ENCODE measurements around the gene C1orf35. TPM values are rescaled to one million over a fixed set of nuclear protein-coding genes. Genes with fewer than 3 reads are reported as not detected.

C1orf35 gene
- total RNA-seq, 1 donor from 2014 or later, result 2.4 TPM

DNA sequence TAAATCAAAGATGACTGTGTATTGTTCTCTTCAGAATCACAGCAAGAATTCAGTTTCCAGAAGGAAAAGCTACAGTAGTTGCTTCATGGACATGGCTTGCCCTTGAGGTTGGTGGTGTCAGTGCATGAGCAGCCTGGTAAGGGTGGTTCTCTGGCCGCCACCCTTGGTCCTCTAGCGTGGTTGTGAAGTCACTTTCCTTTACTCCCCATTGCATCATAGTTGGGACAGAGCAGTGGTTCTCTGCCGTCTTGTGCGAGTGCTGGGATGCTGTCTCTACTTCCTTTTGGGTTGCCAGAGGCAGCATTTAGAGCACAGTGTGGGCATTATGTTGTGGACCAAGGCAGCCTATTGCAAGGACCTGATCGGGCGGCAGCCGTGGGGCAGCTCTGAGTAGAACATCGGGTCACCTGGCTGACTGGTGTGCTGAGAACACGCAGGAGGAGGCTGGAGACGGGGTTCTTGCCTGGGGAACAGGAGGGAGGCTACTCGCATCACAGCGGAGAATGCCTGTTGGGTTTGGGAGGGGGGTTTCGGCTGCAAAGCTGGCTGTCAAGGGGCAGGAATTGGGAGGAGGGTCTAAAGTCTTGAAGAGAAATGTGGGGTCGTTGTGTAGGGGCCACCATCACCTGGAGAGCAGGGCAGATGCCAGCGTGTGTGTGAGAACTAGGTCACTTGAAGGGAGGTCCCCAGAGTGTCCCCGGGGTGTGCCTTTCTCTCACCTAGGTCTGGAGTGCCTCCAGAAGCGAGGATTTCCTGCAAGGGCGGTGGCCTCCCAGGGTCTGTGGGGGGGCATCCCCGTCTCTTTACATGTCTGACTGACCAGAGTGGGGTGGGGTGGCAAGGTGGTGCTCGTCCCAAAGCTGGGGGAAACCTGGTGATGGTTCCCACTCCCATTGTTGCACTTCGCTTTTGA lies 14.3 kb downstream of the C1orf35 start:
- no peaks in the 10 kb centered on the region for H3K27me3 ChIP-seq
- peak overlapping the region; percentile 5 to 14 for H3K27ac ChIP-seq
- peaks cover 5% of the 10 kb centered on the region in 2 donors for H3K36me3 ChIP-seq
- peaks cover 46 to 67% of the 10 kb centered on the region in 2 donors for H3K4me1 ChIP-seq
- H3K4me3 ChIP-seq, result no peak overlapping the region
- no peak for DNase-seq (ENCODE audit: low spot score in 2 of 2)
- TF ChIP-seq, protein P1, sequence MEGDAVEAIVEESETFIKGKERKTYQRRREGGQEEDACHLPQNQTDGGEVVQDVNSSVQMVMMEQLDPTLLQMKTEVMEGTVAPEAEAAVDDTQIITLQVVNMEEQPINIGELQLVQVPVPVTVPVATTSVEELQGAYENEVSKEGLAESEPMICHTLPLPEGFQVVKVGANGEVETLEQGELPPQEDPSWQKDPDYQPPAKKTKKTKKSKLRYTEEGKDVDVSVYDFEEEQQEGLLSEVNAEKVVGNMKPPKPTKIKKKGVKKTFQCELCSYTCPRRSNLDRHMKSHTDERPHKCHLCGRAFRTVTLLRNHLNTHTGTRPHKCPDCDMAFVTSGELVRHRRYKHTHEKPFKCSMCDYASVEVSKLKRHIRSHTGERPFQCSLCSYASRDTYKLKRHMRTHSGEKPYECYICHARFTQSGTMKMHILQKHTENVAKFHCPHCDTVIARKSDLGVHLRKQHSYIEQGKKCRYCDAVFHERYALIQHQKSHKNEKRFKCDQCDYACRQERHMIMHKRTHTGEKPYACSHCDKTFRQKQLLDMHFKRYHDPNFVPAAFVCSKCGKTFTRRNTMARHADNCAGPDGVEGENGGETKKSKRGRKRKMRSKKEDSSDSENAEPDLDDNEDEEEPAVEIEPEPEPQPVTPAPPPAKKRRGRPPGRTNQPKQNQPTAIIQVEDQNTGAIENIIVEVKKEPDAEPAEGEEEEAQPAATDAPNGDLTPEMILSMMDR (IDR thresholded peaks at IDR 0.05), result no peak
- H3K9me3 ChIP-seq, result no peaks in the 10 kb centered on the region
- intact Hi-C loops (cut with DNase I), result no loop called here

DNA sequence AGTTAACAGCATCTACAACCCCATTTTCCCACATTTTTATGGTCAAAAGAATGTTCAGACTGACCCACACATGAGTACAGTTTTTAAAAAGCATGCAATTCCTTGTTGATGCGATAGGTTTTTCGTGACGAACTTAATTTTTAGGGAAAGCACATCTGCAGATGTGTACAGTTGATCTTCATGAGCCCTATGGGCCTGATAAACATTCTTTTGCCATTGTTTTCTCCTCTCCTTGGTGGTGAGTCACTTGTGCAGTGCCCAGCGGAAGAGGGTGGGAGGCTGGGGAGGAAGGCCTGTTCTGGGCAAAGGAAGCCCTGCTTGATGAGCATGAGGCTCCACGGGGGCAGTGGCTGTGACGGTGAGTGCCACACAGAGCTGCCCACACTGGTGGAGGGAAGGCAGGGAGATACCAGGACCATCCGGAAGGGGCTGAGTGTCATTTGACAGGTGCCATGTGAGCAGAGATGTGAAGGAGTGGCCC lies 15.3 kb downstream of the C1orf35 start:
- no peak for DNase-seq (ENCODE audit: low spot score in 2 of 2)
- peak overlapping the region; percentile 29 to 49 for H3K27ac ChIP-seq

DNA sequence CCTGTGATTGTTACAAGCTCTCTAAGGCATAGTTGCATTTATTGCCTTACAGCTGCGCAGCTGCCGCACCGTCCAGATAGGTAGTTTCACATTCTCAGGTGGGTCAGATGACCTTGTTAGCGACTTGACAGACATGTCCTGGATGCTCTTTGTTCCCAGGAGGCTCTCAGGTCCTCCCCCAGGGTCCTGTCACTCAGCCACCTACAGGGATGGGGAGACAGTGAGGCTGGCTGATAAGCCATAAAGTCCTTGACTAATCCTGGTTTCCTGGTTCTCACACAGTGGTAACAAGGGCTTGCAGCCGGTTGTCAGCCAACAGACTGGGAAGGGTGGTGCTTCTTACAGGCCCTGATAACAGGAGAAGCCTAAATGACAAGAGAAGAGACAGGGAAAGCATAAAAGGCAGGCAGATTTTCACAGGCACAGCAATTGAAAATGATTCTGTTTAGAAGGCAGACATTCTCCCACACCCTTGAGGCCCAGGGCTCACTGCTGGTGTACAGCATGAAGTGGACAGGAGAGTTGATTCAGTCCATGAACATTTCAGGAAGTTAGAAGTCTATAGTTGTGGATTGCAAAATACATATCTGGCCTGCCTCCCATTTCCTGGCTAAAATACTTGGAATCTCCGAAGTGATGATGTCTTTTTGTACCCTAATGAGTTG lies 17.7 kb downstream of the C1orf35 start:
- Histone ChIP-seq H3K27me3 (no peaks in the 10 kb centered on the region), H3K4me3 (peak overlapping the region; percentile 97 to 100), H3K36me3 (peaks cover 5% of the 10 kb centered on the region in 2 donors), H3K4me1 (peaks cover 45 to 66% of the 10 kb centered on the region in 2 donors), H3K9me3 (no peaks in the 10 kb centered on the region), H3K27ac (peak overlapping the region; percentile 60 to 100)
- DNase-seq (ENCODE audit: low spot score in 2 of 2), result no peak
- TF ChIP-seq, protein P1 (IDR thresholded peaks at IDR 0.05), result no peak
- intact Hi-C loops (cut with DNase I), result no loop called here

More for the DNA sequence above, 15.3 kb downstream of the C1orf35 start:
- intact Hi-C loops (cut with DNase I), result no loop called here
- TF ChIP-seq, protein P1 (IDR thresholded peaks at IDR 0.05), result peak in 1 of 3 experiments; percentile 2
- H3K9me3 ChIP-seq, result no peaks in the 10 kb centered on the region
- H3K4me1 ChIP-seq, result peaks cover 46 to 67% of the 10 kb centered on the region in 2 donors
- H3K27me3 ChIP-seq, result no peaks in the 10 kb centered on the region
- peak overlapping the region; percentile 33 for H3K4me3 ChIP-seq
- H3K36me3 ChIP-seq, result peaks cover 5% of the 10 kb centered on the region in 2 donors

DNA sequence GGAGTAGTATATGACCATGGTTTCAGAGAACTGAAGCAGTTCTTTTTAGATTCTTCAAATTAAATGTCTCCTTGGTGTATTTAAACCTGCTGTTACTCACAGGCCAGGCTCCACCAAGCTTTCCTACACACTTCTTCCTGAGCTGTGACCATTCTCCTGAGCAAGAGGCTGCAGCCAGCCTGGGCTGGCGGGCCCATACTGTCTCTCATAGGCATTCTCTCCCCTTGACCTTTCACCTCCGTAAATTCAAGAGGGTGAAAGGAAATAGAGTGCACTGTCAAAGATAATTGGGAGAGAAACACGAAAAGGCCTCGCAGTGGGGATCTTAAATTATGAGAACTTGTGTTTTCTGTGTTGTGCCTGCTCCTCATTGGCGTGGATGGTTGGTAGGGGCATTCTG lies 18.3 kb downstream of the C1orf35 start:
- DNase-seq (ENCODE audit: low spot score in 2 of 2), result no peak
- peak overlapping the region; percentile 60 to 100 for H3K27ac ChIP-seq
- no peaks in the 10 kb centered on the region for H3K9me3 ChIP-seq
- peaks cover 5% of the 10 kb centered on the region in 2 donors for H3K36me3 ChIP-seq
- H3K27me3 ChIP-seq, result no peaks in the 10 kb centered on the region
- H3K4me3 ChIP-seq, result peak overlapping the region; percentile 97 to 100
- H3K4me1 ChIP-seq, result peaks cover 40 to 60% of the 10 kb centered on the region in 2 donors
- intact Hi-C loops (cut with DNase I), result loop anchor here (5.0 kb wide), 2 partner anchors 347 to 522 kb away; partner anchors contain the start of genes JMJD4, SNAP47 and ZNF678
- TF ChIP-seq, protein P1 (IDR thresholded peaks at IDR 0.05), result no peak

DNA sequence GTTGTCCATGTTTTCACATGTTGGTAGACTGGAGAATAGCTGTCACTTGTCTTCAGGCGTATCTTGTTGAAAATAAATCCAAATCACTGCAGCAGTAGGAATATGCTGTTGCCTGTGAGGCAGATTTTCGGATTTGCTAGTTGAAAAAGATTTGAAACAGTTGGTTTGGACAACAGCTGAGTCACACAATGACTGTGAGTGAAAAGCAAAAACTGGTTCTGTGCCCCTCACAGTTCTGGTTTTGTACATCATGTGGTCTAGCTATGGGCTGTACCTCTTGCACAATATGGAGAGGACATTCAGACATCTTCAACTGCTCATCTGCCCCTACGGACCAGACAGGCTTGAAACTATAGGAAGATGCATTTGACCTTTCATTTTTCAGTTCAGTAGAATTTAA lies 18.8 kb downstream of the C1orf35 start:
- Histone ChIP-seq H3K9me3 (no peaks in the 10 kb centered on the region), H3K27me3 (no peaks in the 10 kb centered on the region), H3K36me3 (peaks cover 5% of the 10 kb centered on the region in 2 donors), H3K4me1 (peaks cover 37 to 56% of the 10 kb centered on the region in 2 donors), H3K27ac (peak overlapping the region; percentile 99 to 100), H3K4me3 (peak overlapping the region; percentile 97 to 100)
- intact Hi-C loops (cut with DNase I), result loop anchor here (5.0 kb wide), 2 partner anchors 347 to 522 kb away; partner anchors contain the start of genes JMJD4, SNAP47 and ZNF678
- no peak for DNase-seq (ENCODE audit: low spot score in 2 of 2)
- TF ChIP-seq, protein P1 (IDR thresholded peaks at IDR 0.05), result no peak

Data from ascending aorta (tissue), 2 donors.